Fibroblast of villous mesenchyme (primary cell): Measurements from ENCODE around the gene LILRA5. TPM values are rescaled to one million over a fixed set of nuclear protein-coding genes. Genes with fewer than 3 reads are reported as not detected.
"Not testable (repeated sequence)": the region's sequence is repeated elsewhere in the genome, so short reads cannot be mapped to it uniquely, and the experiment has no call there.

ENCODE experiments used
- DNase-seq: peaks from one replicate; pipeline ENCODE4 v3.0.0-alpha.2; 2010; ENCODE audit warnings: low read depth
- H3K4me3 ChIP-seq: 2 replicates; pipeline ENCODE4 v1.5.1; 2011; ENCODE audit warnings: low read depth, mild to moderate bottlenecking, low read length
- total RNA-seq: library from RNA; depleted of rRNA; stranded (reverse); fragments of >200 nt; gene quantifications from 2 replicates; pipeline ENCODE4 v1.2.3, GENCODE V29; 2012
- TF ChIP-seq, protein P1 (sequence below): IDR thresholded peaks from 2 replicates; pipeline ENCODE4 v1.5.1; 2012; ENCODE audit warnings: low read depth, mild to moderate bottlenecking, low read length; ENCODE audit not compliant: insufficient read depth

LILRA5 gene
- total RNA-seq, 1 donor = not detected

GRCh38 chr19:54299515-54299914 is 13.5 kb downstream of the LILRA5 start:
- no peak overlapping the region for H3K4me3 ChIP-seq
- TF ChIP-seq, protein P1, sequence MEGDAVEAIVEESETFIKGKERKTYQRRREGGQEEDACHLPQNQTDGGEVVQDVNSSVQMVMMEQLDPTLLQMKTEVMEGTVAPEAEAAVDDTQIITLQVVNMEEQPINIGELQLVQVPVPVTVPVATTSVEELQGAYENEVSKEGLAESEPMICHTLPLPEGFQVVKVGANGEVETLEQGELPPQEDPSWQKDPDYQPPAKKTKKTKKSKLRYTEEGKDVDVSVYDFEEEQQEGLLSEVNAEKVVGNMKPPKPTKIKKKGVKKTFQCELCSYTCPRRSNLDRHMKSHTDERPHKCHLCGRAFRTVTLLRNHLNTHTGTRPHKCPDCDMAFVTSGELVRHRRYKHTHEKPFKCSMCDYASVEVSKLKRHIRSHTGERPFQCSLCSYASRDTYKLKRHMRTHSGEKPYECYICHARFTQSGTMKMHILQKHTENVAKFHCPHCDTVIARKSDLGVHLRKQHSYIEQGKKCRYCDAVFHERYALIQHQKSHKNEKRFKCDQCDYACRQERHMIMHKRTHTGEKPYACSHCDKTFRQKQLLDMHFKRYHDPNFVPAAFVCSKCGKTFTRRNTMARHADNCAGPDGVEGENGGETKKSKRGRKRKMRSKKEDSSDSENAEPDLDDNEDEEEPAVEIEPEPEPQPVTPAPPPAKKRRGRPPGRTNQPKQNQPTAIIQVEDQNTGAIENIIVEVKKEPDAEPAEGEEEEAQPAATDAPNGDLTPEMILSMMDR = no peak
- DNase-seq = no peak

- DNase-seq = no peak
- TF ChIP-seq, protein P1 = no peak
- H3K4me3 ChIP-seq = no peak overlapping the region
Observed at GRCh38 chr19:54299126-54299498, 13.9 kb downstream of the LILRA5 start.

- no peak for DNase-seq
- TF ChIP-seq, protein P1 = no peak
- no peak overlapping the region for H3K4me3 ChIP-seq
Observed at GRCh38 chr19:54298357-54299125, 14.4 kb downstream of the LILRA5 start.

DNA sequence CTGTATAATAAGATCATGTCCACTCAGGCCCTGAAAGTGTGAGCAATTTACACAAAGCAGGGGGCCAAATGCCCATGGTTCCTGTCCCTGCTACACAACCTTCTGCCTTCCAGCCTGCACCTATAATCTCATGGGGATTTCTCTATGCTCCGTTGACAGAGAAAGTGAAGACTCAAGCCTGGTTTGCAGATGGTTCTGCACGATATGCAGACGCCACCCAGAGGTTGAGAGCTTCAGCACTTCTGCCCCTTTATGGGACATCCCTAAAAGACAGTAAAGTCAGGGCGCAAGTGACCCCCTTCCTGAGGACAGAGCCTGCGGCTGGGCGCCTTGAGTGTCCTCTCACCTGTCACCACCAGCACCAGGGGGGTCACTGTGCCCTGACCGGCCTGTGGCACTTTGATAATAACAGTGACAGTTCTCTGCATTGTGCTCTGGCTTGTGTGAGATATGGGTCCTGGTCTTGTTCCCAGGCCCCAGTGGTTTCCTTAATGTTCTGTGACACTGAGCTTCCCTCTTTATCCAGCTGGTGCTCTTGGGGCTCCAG is 15.1 kb downstream of the LILRA5 start:
- DNase-seq = no peak
- TF ChIP-seq, protein P1 = no peak
- H3K4me3 ChIP-seq = no peak overlapping the region

GRCh38 chr19:54294539-54294938 is 18.4 kb downstream of the LILRA5 start:
- TF ChIP-seq, protein P1 = no peak
- H3K4me3 ChIP-seq = no peak overlapping the region
- DNase-seq = no peak

DNA sequence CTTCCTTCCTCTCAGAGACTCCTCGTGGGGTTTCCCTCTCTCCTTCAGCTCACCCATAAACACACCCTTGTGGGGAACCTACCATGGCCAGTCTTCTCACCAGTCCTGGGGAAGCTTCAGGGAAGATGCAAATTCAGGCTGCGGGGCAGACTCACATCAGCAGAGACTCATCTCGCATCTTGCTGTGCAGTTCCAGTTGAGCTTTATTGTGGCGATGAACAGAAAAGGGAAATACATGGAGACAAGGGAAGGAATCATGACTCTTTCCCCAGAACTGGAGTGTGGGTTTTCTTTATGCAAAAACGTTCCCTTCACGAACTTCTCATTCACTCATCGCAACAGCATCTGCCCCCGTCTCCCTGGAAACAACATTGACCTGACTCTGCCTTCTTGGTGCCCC is 23.8 kb downstream of the LILRA5 start:
- not testable (repeated sequence) for DNase-seq, H3K4me3 ChIP-seq

DNA sequence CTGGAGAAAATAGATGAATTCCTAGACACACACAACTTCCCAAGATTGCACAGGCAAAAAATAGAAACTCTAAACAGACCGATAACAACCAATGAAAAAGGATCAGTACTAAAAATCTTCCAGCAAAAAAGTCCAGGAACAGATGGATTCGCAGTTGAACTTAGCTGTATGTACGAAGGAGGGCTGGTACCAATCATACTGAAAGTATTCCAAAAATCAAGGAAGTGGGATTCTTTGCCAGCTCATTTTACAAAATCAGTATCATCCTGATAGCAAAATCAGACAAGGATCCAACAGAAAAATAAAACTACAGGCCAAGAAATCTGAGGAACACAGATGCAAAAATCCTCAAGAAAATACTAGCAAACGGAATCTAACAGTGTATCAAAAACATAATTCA is 25.5 kb downstream of the LILRA5 start:
- H3K4me3 ChIP-seq = no peak overlapping the region
- DNase-seq = peak; percentile 23
- TF ChIP-seq, protein P1 = no peak

DNA sequence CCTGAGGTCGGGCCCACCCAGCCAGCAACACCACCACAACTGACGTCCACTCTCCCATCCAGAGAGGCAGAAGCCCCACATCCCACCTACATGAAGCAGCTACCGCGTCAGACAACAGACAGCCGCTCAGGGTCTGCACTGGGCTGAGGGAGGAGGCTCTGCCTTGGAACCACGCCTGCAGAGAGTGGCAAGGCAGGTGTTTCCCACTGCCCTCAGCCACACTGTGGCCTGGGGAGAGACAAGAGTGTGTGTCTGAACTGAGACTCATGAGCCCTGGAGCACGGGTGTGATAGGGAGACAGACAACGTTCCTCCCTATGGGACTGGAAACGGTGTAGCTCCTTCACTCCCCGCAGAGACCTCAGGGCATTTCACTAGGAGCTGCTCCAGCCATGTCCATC is 26.7 kb downstream of the LILRA5 start:
- not testable (repeated sequence) for H3K4me3 ChIP-seq, DNase-seq

GRCh38 chr19:54285427-54286056 is 27.4 kb downstream of the LILRA5 start:
- not testable (repeated sequence) for DNase-seq, H3K4me3 ChIP-seq
